ENCODE measurements around the gene GPR37.

DNA sequence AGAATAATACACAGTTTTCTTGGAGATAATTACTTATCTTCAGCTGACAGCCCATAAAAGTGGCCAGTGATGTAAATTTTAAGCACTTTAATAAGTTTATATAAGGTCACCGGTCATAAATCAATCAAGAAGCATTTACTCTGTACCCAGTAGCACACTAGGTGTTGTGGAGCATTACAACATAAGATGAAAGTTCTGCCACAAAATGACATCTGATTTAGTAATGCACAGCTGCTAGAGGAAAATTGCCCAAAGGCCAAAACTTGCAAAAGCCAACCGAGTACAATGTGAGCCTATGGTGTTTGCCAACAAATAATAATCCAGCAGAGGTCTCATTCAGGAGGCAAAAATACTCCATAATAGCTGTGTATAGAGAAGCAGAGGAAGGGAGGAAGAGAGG is 63.6 kb downstream of the GPR37 start:
- TF ChIP-seq, protein P1, sequence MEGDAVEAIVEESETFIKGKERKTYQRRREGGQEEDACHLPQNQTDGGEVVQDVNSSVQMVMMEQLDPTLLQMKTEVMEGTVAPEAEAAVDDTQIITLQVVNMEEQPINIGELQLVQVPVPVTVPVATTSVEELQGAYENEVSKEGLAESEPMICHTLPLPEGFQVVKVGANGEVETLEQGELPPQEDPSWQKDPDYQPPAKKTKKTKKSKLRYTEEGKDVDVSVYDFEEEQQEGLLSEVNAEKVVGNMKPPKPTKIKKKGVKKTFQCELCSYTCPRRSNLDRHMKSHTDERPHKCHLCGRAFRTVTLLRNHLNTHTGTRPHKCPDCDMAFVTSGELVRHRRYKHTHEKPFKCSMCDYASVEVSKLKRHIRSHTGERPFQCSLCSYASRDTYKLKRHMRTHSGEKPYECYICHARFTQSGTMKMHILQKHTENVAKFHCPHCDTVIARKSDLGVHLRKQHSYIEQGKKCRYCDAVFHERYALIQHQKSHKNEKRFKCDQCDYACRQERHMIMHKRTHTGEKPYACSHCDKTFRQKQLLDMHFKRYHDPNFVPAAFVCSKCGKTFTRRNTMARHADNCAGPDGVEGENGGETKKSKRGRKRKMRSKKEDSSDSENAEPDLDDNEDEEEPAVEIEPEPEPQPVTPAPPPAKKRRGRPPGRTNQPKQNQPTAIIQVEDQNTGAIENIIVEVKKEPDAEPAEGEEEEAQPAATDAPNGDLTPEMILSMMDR (IDR thresholded peaks at IDR 0.05): no peak
- TF ChIP-seq POLR2A (IDR thresholded peaks at IDR 0.05): no peak

Data from Peyer's patch (tissue), 4 donors.